HepG2 (cell line): ENCODE results near the gene PPP1R7. TPM values are rescaled to one million over a fixed set of nuclear protein-coding genes. Genes with fewer than 3 reads are reported as not detected.

Source experiments
- AKNA ChIP-seq: sonication (generic); formaldehyde crosslinking; IDR thresholded peaks from 2 replicates; pipeline ENCODE4 v1.4.0; 2020; ENCODE audit warnings: missing genetic modification reagents, borderline replicate concordance
- CENPBD1 ChIP-seq: sonication (generic); formaldehyde crosslinking; IDR thresholded peaks from 2 replicates; pipeline ENCODE4 v1.8.0; 2022; ENCODE audit warnings: missing genetic modification reagents, low read depth, mild to moderate bottlenecking, borderline replicate concordance
- ELF1 ChIP-seq: sonication (generic); formaldehyde crosslinking; IDR thresholded peaks from 2 replicates; pipeline ENCODE4 v1.4.0; 2020; ENCODE audit warnings: missing genetic modification reagents
- MIER2 ChIP-seq: IDR thresholded peaks from 2 replicates; pipeline ENCODE4 v1.6.1; 2016; ENCODE audit warnings: missing biosample characterization, missing genetic modification reagents
- MTERF4 ChIP-seq: sonication (generic); formaldehyde crosslinking; IDR thresholded peaks from 2 replicates; pipeline ENCODE4 v1.8.0; 2023; ENCODE audit warnings: mild to moderate bottlenecking, missing genetic modification reagents
- NR2F2 ChIP-seq: IDR thresholded peaks from 2 replicates; pipeline ENCODE4 v1.6.1; 2012; ENCODE audit warnings: low read depth, inconsistent platforms, borderline replicate concordance
- STAT6 ChIP-seq: sonication (generic); formaldehyde crosslinking; IDR thresholded peaks from 2 replicates; pipeline ENCODE4 v1.4.0; 2020; ENCODE audit warnings: missing genetic modification reagents, mild to moderate bottlenecking, borderline replicate concordance
- ZBTB33 ChIP-seq: sonication (generic); formaldehyde crosslinking; IDR thresholded peaks from 2 replicates; pipeline ENCODE4 v1.4.0; 2020; ENCODE audit warnings: missing genetic modification reagents
- ZNF256 ChIP-seq: sonication (generic); formaldehyde crosslinking; conservative IDR thresholded peaks from 2 replicates; pipeline ENCODE4 v1.4.0; 2020; ENCODE audit warnings: missing genetic modification reagents
- ZNF30 ChIP-seq: sonication (generic); formaldehyde crosslinking; IDR thresholded peaks from 2 replicates; pipeline ENCODE4 v1.5.0; 2020; ENCODE audit warnings: mild to moderate bottlenecking, missing genetic modification reagents
- ZNF335 ChIP-seq: sonication (generic); formaldehyde crosslinking; IDR thresholded peaks from 2 replicates; pipeline ENCODE4 v1.4.0; 2020; ENCODE audit warnings: missing genetic modification reagents
- ZNF784 ChIP-seq: sonication (generic); formaldehyde crosslinking; IDR thresholded peaks from 2 replicates; pipeline ENCODE4 v1.5.1; 2020; ENCODE audit warnings: missing genetic modification reagents, mild to moderate bottlenecking, borderline replicate concordance
- ZUFSP ChIP-seq: sonication (generic); formaldehyde crosslinking; IDR thresholded peaks from 2 replicates; pipeline ENCODE4 v1.9.0; 2021; ENCODE audit warnings: missing genetic modification reagents, mild to moderate bottlenecking, borderline replicate concordance
- polyA plus RNA-seq, 8 experiments: library from polyadenylated mRNA; depleted of rRNA in 3 of 8; stranded (reverse) in 7 of 8; unstranded in 1 of 8; fragments of >200 nt; fragmentation: Illumina TruSeq in 4 of 8; extraction: Trizol in 4 of 8; gene quantifications; 2 replicates each; pipeline versions ENCODE4 v1.2.1 to v1.2.3, GENCODE V29; 2011 to 2016; ENCODE audit warnings: low read depth in 4 of 8, missing spikeins in 1 of 8, mixed read lengths in 1 of 8; ENCODE audit not compliant: insufficient read depth in 1 of 8
- total RNA-seq, 5 experiments: library from RNA; depleted of rRNA; stranded (reverse); fragments of >200 nt; fragmentation: Illumina TruSeq; extraction: Trizol; gene quantifications; 2 replicates each; pipeline ENCODE4 v1.2.3, GENCODE V29; 2016; ENCODE audit warnings: low read depth in 1 of 5

Gene PPP1R7
- total and polyA plus RNA-seq, 2 of the 13 experiments (the other 11 are each of a cell fraction or from before 2014, with no cell fraction given) = 33.3 to 67.9 TPM

- TF ChIP-seq ZNF784 (CRISPR knock-in tag) (0 out of 2 replicates have a peak, but pooled peaks have one; percentile 40), MIER2 (CRISPR knock-in tag) (no peak), CENPBD1 (CRISPR knock-in tag) (no peak), ZNF30 (CRISPR knock-in tag) (no peak; the same call in 1 of the 2 replicates), ZNF335 (CRISPR knock-in tag) (no peak), NR2F2 (no peak; the same call in 1 of the 2 replicates), AKNA (CRISPR knock-in tag) (no peak), ZUFSP (no peak), MTERF4 (CRISPR knock-in tag) (peak; percentile 24; the same call in 1 of the 2 replicates), ZNF256 (CRISPR knock-in tag) (peak; percentile 77; the same call in 1 of the 2 replicates), STAT6 (no peak; the same call in 1 of the 2 replicates), ZBTB33 (CRISPR knock-in tag) (no peak), ELF1 (CRISPR knock-in tag) (no peak)
Observed at GRCh38 chr2:241224018-241224850, 74.0 kb downstream of the PPP1R7 start (continued).
